HEK293T (cell line): Measurements from ENCODE around the gene ATG2B.

Source experiments
- ARNT ChIP-seq: fragments of 450-650 bp; IDR thresholded peaks from 2 replicates; pipeline ENCODE4 v1.6.1; 2017; ENCODE audit warnings: mild to moderate bottlenecking
- BHLHE40 ChIP-seq: fragments of 450-650 bp; IDR thresholded peaks from 2 replicates; pipeline ENCODE4 v1.6.1; 2016; ENCODE audit warnings: mild to moderate bottlenecking, moderate library complexity, borderline replicate concordance
- CTBP1 ChIP-seq: fragments of 450-650 bp; IDR thresholded peaks from 2 replicates; pipeline ENCODE4 v1.6.1; 2016; ENCODE audit warnings: borderline replicate concordance
- ELF4 ChIP-seq: fragments of 450-650 bp; IDR thresholded peaks from 2 replicates; pipeline ENCODE4 v1.6.1; 2017; ENCODE audit warnings: antibody characterized with exemption
- FOXA1 ChIP-seq: fragments of 450-650 bp; IDR thresholded peaks from 2 replicates; pipeline ENCODE4 v1.6.1; 2016; ENCODE audit warnings: mild to moderate bottlenecking
- FOXK2 ChIP-seq: fragments of 450-650 bp; IDR thresholded peaks from 2 replicates; pipeline ENCODE4 v1.6.1; 2016; ENCODE audit warnings: mild to moderate bottlenecking
- FOXM1 ChIP-seq: fragments of 450-650 bp; IDR thresholded peaks from 2 replicates; pipeline ENCODE4 v1.6.1; 2017; ENCODE audit warnings: mild to moderate bottlenecking, borderline replicate concordance
- HDGF ChIP-seq: fragments of 450-650 bp; IDR thresholded peaks from 2 replicates; pipeline ENCODE4 v1.6.1; 2017; ENCODE audit warnings: antibody characterized with exemption, borderline replicate concordance
- L3MBTL2 ChIP-seq: fragments of 450-650 bp; conservative IDR thresholded peaks from 2 replicates; pipeline ENCODE4 v1.6.1; 2016; ENCODE audit warnings: mild to moderate bottlenecking
- SP1 ChIP-seq: fragments of 450-650 bp; IDR thresholded peaks from 2 replicates; pipeline ENCODE4 v1.6.1; 2017
- SUZ12 ChIP-seq: fragments of 450-650 bp; IDR thresholded peaks from 2 replicates; pipeline ENCODE4 v1.6.1; 2016; ENCODE audit warnings: mild to moderate bottlenecking
- TARDBP ChIP-seq: fragments of 450-650 bp; IDR thresholded peaks from 2 replicates; pipeline ENCODE4 v1.6.1; 2016
- ZNF384 ChIP-seq: fragments of 450-650 bp; IDR thresholded peaks from 2 replicates; pipeline ENCODE4 v1.6.1; 2016
- TF ChIP-seq, protein P1 (sequence below): fragments of 450-650 bp; IDR thresholded peaks from 2 replicates; pipeline ENCODE4 v1.6.1; 2016

DNA sequence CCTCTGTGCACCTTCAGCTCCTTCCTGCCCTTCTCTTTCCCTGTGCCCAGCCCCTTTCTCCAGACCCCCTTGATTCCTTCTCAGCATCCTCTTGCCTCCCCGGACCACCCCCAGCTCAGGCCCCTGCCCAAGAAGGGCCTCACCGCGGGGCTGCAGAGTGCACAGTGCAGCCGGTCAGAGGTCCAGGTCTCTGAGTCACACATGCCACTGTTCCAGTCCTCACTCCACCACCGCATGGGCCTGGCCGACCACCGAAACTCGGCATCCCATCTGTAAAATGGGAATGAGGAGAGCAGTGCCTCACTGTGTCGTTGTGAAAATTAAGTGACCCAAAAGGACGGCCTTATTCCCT lies 93.8 kb downstream of the ATG2B start:
- TF ChIP-seq SP1 (no peak), ZNF384 (no peak), BHLHE40 (no peak), TARDBP (no peak), ELF4 (no peak), HDGF (no peak), FOXK2 (no peak), SUZ12 (no peak), ARNT (no peak), FOXM1 (no peak), CTBP1 (no peak), FOXA1 (no peak), L3MBTL2 (no peak)
- TF ChIP-seq, protein P1, sequence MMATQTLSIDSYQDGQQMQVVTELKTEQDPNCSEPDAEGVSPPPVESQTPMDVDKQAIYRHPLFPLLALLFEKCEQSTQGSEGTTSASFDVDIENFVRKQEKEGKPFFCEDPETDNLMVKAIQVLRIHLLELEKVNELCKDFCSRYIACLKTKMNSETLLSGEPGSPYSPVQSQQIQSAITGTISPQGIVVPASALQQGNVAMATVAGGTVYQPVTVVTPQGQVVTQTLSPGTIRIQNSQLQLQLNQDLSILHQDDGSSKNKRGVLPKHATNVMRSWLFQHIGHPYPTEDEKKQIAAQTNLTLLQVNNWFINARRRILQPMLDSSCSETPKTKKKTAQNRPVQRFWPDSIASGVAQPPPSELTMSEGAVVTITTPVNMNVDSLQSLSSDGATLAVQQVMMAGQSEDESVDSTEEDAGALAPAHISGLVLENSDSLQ = no peak
